ENCODE measurements around the gene ABCC4.

The ABCC4 gene

DNA sequence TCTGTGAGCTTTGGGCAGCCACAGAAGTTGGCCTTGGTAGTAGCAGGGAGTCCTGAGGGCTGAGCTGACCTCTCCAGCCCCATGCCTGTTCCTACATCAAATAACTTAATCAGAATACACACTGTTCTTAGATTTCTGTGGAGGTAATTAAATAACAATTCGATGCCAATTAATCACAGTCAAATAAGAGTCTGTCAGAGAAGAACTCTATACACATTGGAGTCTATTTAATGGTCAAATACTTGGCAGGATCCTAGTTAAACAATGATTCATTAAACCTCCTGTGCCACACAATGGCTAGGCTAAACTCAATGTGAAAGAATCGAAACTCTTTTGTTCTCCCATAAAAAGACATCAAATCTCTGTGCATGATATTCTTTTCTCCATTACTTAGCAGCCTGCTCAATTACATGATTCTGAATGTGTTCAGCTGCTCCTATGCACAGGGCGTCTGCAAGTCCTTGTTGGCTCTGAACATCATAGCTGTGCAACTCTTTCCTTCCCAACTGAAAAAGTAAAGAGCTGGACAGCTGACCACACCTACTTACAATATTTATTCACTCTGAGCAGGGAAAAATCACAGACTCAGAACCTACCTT lies 173.1 kb downstream of the ABCC4 start:
- DNase-seq (ENCODE audit: insufficient read length, low spot score): no peak
- FAIRE-seq: no peak

- no peak for FAIRE-seq
These were observed 176.3 kb downstream of the ABCC4 start for GRCh38 chr13:95124959-95125358.

GRCh38 chr13:95123726-95124125 lies 177.5 kb downstream of the ABCC4 start:
- DNase-seq (ENCODE audit: insufficient read length, low spot score) (no peak), FAIRE-seq (no peak)

More at GRCh38 chr13:95124959-95125358, 176.3 kb downstream of the ABCC4 start:
- no peak for DNase-seq (ENCODE audit: insufficient read length, low spot score)

DNA sequence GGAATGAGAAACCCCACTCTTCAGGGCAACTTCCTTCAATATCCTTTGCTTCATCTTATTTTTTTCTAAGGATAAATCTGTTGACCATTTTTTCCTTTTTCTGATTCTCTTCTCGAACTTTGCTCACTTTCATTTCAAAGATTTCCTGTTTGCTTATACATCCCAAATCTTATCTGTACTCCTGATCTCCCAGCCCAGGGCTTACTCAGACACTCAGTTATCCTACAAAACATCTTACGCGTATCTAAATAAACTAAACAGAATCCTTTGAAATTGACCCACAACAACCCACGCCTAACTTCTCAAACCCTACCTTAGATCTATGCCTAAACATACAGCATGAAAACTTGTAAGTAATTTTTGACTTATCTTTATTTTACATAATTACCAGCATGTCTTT lies 179.2 kb downstream of the ABCC4 start:
- no peak for FAIRE-seq
- DNase-seq (ENCODE audit: insufficient read length, low spot score): no peak

DNA sequence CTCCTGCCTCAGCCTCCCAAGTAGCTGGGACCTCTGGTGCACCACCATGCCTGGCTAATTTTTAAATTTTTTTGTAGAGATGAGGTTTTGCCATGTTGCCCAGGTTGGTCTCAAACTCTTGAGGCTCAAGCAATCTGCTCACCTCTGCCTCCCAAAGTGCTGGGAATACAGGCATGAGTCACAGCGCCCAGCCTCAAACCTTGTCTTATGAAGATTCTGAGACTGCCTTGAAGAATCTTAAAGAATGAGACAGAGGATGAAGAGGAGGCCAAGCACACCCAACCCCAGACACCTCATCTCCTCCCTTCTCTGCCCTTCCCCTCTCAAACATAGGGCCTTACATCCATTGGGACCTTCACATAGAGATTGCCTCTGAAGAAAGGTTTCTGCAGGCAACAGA lies 179.7 kb downstream of the ABCC4 start:
- FAIRE-seq (no peak), DNase-seq (ENCODE audit: insufficient read length, low spot score) (no peak)

DNA sequence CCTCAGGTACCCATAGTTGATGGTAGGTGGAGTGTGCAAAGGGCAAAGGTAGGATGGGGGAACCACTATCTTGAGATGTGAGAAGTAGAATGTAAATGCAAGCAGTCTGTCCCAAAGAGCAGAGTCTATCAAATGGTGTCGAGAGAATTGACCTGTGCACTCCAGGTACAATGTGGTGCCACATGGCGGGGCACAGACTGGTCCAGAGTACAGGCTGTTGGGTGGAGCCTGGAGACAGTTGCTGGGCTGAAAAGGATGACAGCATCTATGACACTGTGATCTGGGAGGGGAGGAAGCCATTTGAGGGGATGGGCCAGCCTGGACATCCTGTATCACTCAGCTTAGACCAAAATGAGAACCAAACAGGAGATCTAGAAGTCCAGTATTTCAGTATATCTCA lies 180.6 kb downstream of the ABCC4 start:
- no peak for DNase-seq (ENCODE audit: insufficient read length, low spot score)
- no peak for FAIRE-seq

DNA sequence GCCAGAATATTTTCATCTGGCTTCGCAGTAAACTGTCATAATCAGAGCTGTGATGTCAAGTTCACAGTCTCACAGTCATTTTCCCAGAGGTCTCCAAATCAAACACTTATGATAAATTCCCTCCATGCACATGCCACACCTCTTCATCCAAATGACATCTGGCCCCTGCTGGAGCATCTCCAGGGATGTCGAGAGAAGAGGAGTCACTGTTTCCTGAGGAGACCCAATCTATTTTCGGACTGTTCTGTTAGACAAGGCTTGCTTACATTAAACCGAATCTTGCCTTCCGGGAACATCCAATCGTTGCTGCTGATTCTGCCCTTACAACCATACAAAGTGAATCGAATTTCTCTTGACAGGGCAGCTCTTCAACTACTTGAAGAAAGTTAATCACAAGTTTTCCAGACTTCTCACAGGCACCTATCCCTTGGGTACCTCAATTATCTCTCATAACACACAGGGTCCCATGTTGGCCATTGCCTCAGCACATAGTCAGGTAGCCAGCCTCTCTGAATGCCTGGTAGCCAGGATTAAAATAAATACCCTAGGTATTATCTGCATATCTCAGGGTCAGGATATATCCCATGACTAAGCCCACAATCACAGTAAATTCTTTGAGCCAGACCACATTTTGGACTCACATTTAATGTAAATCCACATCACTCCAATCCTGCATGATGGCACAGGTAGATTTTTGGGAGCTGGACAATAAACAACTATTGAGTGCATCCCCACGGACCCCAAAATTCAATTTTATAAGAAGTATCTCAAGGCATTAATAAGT lies 182.5 kb downstream of the ABCC4 start:
- no peak for DNase-seq (ENCODE audit: insufficient read length, low spot score)
- no peak for FAIRE-seq

DNA sequence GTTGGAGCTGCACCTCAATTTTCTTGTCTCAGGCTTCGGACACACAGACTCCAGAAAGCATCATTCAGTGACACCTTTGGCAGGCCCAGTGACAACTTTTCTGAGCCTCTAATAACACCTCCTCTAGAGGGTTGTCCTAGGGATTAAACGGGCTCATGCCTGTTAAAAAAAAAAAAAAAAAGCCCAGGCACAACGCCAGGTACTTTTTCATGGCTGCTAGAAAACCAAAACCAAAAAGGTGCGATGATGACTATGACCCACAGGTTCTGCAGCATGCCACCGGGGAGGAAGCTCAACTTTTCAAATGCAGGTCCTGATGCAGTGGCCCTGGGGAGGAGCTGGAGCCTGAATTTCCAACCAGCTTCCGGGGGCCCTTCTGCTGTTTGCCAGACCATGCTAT lies 184.2 kb downstream of the ABCC4 start:
- no peak for FAIRE-seq
- no peak for DNase-seq (ENCODE audit: insufficient read length, low spot score)

DNA sequence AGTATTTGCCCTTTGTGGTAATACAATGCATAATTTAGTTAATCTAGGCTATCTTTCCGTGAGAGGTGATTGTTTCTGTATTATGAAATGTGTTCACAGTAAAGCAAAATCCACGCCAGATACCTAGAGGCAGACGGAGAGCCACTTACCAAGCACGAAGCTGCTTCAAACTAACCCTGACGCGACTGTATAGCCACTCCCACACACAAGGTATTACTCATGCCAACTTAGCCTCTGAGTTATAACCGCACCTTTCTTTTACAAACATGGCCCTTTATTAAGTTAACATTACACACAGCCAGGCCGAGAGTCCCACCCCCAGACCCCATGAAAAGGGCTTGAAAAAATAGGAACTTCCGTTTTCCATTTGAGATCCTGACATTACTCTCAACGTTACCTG lies 185.7 kb downstream of the ABCC4 start:
- no peak for FAIRE-seq
- DNase-seq (ENCODE audit: insufficient read length, low spot score): no peak

GRCh38 chr13:95113601-95114000 lies 187.7 kb downstream of the ABCC4 start:
- no peak for FAIRE-seq
- DNase-seq (ENCODE audit: insufficient read length, low spot score): no peak

DNA sequence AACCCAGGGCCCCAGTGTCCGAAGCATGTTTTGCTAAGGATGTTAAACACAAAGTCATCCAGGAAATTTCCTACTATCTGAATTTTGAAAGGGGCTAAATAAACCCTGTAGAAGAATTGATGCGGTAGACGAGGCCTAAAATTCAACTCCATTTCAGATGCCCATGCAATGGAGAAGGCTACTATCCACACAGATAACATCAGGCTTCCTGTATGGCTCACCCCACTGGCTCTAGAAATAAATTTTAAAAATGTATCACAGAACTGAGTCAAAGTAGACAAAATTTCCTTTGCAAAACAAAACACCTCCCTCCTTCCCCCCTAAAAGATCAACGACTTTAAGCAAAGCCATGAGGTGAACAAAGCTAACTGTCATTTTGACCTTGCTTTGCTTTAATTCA lies 188.4 kb downstream of the ABCC4 start:
- FAIRE-seq (no peak), DNase-seq (ENCODE audit: insufficient read length, low spot score) (no peak)

- no peak for FAIRE-seq
- DNase-seq (ENCODE audit: insufficient read length, low spot score): no peak
These were observed 189.6 kb downstream of the ABCC4 start for GRCh38 chr13:95111608-95112007.

- FAIRE-seq: no peak
- no peak for DNase-seq (ENCODE audit: insufficient read length, low spot score)
These were observed 194.7 kb downstream of the ABCC4 start for GRCh38 chr13:95106562-95106961.

- no peak for FAIRE-seq
- DNase-seq (ENCODE audit: insufficient read length, low spot score): no peak
These were observed 200.5 kb downstream of the ABCC4 start for GRCh38 chr13:95100525-95101433.

DNA sequence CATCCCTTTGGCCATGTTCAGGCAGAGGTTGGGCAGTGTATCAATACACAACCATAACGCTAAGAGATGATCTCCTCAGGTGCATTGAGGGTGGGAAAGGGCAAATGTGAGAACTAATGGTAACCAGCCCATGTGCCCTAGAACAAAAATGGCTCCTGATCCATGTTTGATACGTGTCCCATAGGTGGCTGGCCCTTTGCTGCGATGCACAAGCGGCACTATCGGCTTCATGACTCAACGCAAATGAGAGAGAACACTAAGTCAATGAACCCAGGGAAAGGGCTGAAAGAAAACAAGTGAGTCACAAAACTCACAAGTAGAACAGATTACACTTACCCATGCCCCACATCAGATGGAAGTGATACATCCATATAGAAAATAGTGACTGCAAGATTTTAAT lies 201.7 kb downstream of the ABCC4 start:
- FAIRE-seq (no peak), DNase-seq (ENCODE audit: insufficient read length, low spot score) (no peak)

DNA sequence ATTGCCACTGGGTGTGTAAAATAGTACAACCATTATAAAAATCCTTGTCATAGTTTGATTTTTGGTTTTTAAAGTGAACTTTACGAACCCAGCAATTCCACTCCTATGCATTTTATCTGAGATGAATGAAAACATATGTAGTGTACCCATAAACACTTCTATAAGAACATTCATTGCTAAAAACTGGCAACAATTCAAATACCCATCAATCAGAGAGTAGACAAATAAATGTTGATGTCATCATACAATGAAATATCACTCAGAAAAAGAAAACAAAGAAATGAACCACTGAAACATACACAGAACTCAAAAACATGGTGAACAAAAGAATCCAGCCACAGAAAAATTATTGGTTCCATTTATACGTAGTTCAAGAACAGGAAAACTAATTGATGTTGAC lies 202.3 kb downstream of the ABCC4 start:
- DNase-seq (ENCODE audit: insufficient read length, low spot score) (no peak), FAIRE-seq (no peak)

DNA sequence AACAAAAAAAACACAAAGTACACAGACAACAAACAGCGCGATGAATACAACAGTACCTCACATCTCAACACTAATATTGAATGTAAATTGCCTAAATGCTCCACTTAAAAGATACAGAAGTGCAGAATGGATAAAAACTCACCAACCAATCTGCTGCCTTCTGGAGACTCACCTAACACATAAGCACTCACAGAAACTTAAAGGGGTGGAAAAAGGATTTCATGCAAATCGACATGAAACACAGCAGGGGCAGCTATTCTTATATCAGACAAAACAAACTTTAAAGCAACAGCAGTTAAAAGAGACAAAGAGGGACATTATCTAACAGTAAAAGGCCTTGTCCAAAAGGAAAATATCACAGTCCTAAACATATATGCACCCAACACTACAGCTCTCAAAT lies 209.5 kb downstream of the ABCC4 start:
- no peak for FAIRE-seq
- no peak for DNase-seq (ENCODE audit: insufficient read length, low spot score)

DNA sequence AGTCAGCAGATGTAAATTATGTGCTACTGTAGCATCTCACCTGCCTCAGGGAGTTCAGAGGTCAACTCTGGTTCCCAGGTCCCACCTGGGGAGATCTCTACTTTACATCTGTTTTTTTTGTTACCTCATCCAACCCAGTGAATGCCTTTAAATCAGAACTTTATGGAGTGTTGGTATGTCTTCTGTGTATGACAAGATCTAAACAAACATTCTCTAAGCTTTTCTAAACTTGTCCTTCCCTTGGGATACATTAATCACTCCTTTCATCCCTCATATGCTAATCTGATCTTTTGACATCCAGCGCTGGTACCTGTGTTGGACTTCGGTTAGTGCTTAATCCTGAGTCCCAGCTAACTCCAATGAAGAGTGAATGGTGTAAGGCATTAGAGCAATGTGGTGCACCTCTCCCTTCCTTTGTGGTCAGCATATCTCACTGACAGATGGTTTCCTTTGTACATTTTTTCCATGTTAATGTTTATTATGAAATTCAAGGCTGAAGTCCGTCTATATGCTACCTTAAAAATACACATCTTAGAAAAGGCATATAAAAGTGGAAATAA lies 213.4 kb downstream of the ABCC4 start:
- FAIRE-seq (no peak), DNase-seq (ENCODE audit: insufficient read length, low spot score) (no peak)

- FAIRE-seq (no peak), DNase-seq (ENCODE audit: insufficient read length, low spot score) (no peak)
These were observed 214.5 kb downstream of the ABCC4 start for GRCh38 chr13:95086761-95087160.

- DNase-seq (ENCODE audit: insufficient read length, low spot score): no peak
- no peak for FAIRE-seq
These were observed 217.5 kb downstream of the ABCC4 start for GRCh38 chr13:95083758-95084157.

DNA sequence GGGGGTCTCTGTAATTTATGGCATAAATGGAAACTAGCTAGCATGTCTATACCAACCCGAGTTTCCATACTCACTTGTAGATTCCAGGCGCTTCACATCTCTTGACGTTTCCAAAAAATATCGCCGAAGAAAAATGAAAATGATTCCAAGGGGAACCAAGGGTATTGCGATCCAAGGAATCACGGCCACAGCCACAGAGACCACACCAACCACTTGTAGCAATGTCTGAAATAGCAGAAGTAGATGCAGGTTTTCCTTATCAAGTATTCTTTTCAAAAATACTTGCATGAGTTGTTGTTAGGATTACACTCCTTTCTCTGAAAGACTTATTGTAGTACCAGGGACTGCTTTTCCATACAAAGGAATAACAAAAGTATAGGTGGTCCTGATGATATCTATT lies 218.2 kb downstream of the ABCC4 start:
- DNase-seq (ENCODE audit: insufficient read length, low spot score) (no peak), FAIRE-seq (no peak)
